PC-9 (cell line): Measurements from ENCODE around the gene SNX4.

Experiments
- EZH2 ChIP-seq: fragments of 200-600 bp; sonication (generic); IDR thresholded peaks from 2 replicates; pipeline ENCODE4 v1.8.0; 2017; ENCODE audit warnings: antibody characterized with exemption, low read depth
- TF ChIP-seq, protein P1 (sequence below): fragments of 200-600 bp; sonication (generic); conservative IDR thresholded peaks from 2 replicates; pipeline ENCODE4 v1.6.1; 2017; ENCODE audit warnings: mixed run types, antibody characterized with exemption, mild to moderate bottlenecking, moderate library complexity

DNA sequence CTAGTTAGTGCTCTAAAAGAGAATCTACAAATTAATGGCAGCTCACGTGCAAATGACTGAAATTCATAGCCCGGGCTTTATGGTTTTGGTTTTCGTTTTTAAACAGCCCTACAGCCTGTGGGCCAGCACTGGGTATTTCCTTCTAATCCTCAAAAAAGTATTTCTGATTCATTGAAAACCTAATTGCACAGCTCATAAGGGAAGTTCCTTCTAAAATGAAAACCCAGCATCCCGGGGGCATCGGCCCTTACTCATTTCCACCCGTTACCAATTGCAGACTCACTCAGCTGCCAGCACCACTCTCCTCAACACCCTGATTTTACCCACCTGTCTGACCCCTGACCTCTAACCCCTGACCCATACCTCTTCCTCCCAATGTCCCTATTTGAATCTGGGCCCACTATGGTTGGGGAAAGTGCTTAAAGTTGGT lies 85.4 kb downstream of the SNX4 start:
- TF ChIP-seq, protein P1, sequence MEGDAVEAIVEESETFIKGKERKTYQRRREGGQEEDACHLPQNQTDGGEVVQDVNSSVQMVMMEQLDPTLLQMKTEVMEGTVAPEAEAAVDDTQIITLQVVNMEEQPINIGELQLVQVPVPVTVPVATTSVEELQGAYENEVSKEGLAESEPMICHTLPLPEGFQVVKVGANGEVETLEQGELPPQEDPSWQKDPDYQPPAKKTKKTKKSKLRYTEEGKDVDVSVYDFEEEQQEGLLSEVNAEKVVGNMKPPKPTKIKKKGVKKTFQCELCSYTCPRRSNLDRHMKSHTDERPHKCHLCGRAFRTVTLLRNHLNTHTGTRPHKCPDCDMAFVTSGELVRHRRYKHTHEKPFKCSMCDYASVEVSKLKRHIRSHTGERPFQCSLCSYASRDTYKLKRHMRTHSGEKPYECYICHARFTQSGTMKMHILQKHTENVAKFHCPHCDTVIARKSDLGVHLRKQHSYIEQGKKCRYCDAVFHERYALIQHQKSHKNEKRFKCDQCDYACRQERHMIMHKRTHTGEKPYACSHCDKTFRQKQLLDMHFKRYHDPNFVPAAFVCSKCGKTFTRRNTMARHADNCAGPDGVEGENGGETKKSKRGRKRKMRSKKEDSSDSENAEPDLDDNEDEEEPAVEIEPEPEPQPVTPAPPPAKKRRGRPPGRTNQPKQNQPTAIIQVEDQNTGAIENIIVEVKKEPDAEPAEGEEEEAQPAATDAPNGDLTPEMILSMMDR, result no peak
- no peak for TF ChIP-seq EZH2
